Thyroid gland (tissue), 4 donors: Measurements from ENCODE around the gene CACNA1E.
A peak's percentile ranks its signal among the peaks of the same experiment; 100 is the strongest.

Source experiments
- CTCF ChIP-seq, 6 experiments: fragments of 200-600 bp in 3 of 6; fragments of 450-650 bp in 3 of 6; sonication (generic) in 3 of 6; IDR thresholded peaks; one replicate each; pipeline ENCODE4 v1.5.1; 2016 to 2019; ENCODE audit warnings: antibody characterized with exemption in 6 of 6, mild to moderate bottlenecking in 2 of 6, inconsistent platforms in 1 of 6, moderate library complexity in 1 of 6
- POLR2A ChIP-seq, 2 donors: fragments of 450-650 bp; IDR thresholded peaks; one replicate each; pipeline ENCODE4 v1.6.1; 2017; ENCODE audit warnings: antibody characterized with exemption in 2 of 2, mild to moderate bottlenecking in 2 of 2, moderate library complexity in 1 of 2

DNA sequence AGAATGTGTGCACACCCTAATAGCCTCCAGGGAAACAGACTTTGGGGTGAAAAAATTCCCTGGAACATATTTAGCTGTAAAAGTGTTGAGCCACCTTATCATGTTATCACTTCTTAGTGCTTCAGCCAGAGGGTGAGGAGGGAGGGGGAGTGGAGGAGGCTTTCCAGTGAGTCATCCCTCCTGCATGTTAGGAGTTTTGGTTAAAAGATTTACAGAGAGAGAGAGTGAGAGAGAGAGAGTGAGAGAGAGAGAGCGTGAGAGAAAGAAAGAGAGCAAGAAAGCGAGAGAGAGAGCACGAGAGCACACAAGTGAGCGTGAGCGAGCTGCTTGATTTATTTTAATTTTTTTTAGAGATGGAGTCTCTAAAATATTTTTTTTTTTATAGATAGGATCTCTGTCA lies 13.5 kb upstream of the CACNA1E start:
- no peak for TF ChIP-seq POLR2A (IDR thresholded peaks at IDR 0.05)
- peak in 1 of 6 experiments; percentile 4 for TF ChIP-seq CTCF (IDR thresholded peaks at IDR 0.05)
